ENCODE results near the gene UGDH.
"Not testable (repeated sequence)": the region's sequence is repeated elsewhere in the genome, so short reads cannot be mapped to it uniquely, and the experiment has no call there.

Gene UGDH

DNA sequence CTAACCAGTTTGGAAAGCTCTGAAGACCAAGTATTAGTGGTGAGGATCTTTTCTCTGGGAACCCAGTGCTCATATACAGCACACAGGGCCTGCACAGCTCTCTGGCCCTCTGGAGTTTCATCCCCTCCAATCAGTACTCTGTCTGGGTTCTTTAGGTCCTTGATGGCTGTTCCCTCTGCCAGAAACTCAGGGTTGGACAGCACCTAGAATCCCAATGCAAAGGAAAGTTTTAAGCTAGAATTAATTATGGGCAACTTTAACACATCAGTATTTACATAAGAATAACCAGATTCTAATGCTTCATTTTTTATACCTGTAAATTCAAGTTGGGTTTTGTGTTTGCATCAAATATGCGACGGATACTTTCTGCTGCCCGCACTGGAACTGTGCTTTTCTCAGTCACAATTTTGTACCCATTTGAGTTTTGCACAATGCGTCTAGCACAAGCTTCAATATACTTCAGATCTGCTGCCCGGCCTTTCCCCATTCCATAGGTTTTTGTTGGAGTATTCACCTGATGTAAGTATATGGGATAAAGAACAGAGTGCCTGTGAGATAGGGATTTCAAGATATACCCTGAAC lies 16.8 kb downstream of the UGDH start:
- Histone ChIP-seq H3K27me3 (replicated peaks; ENCODE audit: control insufficient read depth, insufficient read depth, low read length) (no peaks in the 10 kb centered on the region), H3K4me3 (replicated peaks; ENCODE audit: low read depth, low read length) (no peak overlapping the region), H3K36me3 (ENCODE audit: control insufficient read depth, insufficient read depth, low read length) (peaks cover 13% of the 10 kb centered on the region)
- TF ChIP-seq CTCF (IDR thresholded peaks at IDR 0.05; ENCODE audit: insufficient read depth, low read length, poor library complexity, severe bottlenecking): no peak
- DNase-seq (ENCODE audit: extremely low read depth, insufficient read length): no peak

GRCh38 chr4:39505581-39505980 lies 21.7 kb downstream of the UGDH start:
- Histone ChIP-seq H3K36me3 (ENCODE audit: control insufficient read depth, insufficient read depth, low read length) (peaks cover 15% of the 10 kb centered on the region), H3K27me3 (replicated peaks; ENCODE audit: control insufficient read depth, insufficient read depth, low read length) (no peaks in the 10 kb centered on the region), H3K4me3 (replicated peaks; ENCODE audit: low read depth, low read length) (no peak overlapping the region)
- no peak for DNase-seq (ENCODE audit: extremely low read depth, insufficient read length)
- no peak for TF ChIP-seq CTCF (IDR thresholded peaks at IDR 0.05; ENCODE audit: insufficient read depth, low read length, poor library complexity, severe bottlenecking)

DNA sequence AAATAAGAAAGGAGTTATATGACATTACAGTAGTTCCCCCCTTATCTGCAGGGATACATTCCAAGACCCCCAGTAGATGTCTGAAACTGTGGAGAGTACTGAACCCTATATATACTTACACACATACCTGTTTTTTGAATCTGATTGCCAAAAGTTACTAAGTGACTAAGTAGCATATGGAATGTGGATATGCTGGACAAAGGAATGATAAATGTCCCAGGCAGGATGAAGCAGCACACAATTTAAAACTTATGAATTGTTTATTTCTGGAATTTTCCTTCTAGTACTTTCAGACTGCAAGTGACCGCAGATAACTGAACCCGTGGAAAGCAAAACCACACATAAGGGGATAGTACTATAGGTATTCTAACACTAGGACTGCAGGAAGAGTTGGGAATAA lies 22.7 kb downstream of the UGDH start:
- peaks cover 13% of the 10 kb centered on the region for H3K36me3 ChIP-seq (ENCODE audit: control insufficient read depth, insufficient read depth, low read length)
- H3K27me3 ChIP-seq (replicated peaks; ENCODE audit: control insufficient read depth, insufficient read depth, low read length): no peaks in the 10 kb centered on the region
- no peak for TF ChIP-seq CTCF (IDR thresholded peaks at IDR 0.05; ENCODE audit: insufficient read depth, low read length, poor library complexity, severe bottlenecking)
- no peak overlapping the region for H3K4me3 ChIP-seq (replicated peaks; ENCODE audit: low read depth, low read length)
- no peak for DNase-seq (ENCODE audit: extremely low read depth, insufficient read length)

- H3K4me3 ChIP-seq (replicated peaks; ENCODE audit: low read depth, low read length); H3K36me3 ChIP-seq (ENCODE audit: control insufficient read depth, insufficient read depth, low read length); H3K27me3 ChIP-seq (replicated peaks; ENCODE audit: control insufficient read depth, insufficient read depth, low read length); DNase-seq (ENCODE audit: extremely low read depth, insufficient read length): not testable (repeated sequence)
These were observed 24.6 kb downstream of the UGDH start for GRCh38 chr4:39502664-39503035.

DNA sequence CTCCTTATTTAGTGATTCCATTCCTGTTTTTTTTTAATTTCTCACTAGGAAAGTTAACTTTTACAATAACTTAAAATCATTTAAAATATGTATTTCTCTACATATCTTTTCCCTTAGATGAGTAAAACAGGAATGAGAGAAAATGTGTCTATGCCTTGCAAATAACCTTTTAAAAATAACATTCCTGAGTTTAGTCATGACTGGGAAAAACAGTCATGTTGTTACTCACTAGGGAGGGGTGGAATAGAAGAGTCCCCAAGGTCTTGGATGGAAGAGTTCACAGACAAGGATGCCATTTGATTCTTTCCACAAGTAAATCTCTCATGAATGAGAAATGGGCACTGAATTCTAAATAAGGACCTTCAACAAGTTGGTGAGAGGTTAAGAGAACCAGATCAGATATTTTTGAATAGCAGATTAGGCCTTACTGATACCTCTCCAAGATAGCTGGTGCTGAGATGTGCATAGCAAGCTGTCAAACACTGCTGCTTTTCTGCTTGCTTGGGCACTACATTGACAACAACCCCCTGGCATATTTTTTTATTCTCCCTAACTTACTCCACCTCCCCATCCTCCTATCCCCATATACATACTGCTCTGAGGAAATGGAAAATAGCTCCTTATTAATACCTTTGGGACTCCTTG lies 25.1 kb downstream of the UGDH start:
- H3K4me3 ChIP-seq (replicated peaks; ENCODE audit: low read depth, low read length): no peak overlapping the region
- no peaks in the 10 kb centered on the region for H3K27me3 ChIP-seq (replicated peaks; ENCODE audit: control insufficient read depth, insufficient read depth, low read length)
- peaks cover 7% of the 10 kb centered on the region for H3K36me3 ChIP-seq (ENCODE audit: control insufficient read depth, insufficient read depth, low read length)
- DNase-seq (ENCODE audit: extremely low read depth, insufficient read length): no peak
- TF ChIP-seq CTCF (IDR thresholded peaks at IDR 0.05; ENCODE audit: insufficient read depth, low read length, poor library complexity, severe bottlenecking): no peak

GRCh38 chr4:39498727-39499020 lies 28.6 kb downstream of the UGDH start:
- TF ChIP-seq CTCF (IDR thresholded peaks at IDR 0.05; ENCODE audit: insufficient read depth, low read length, poor library complexity, severe bottlenecking): no peak
- no peak overlapping the region for H3K4me3 ChIP-seq (replicated peaks; ENCODE audit: low read depth, low read length)
- DNase-seq (ENCODE audit: extremely low read depth, insufficient read length): no peak
- H3K27me3 ChIP-seq (replicated peaks; ENCODE audit: control insufficient read depth, insufficient read depth, low read length): no peaks in the 10 kb centered on the region
- peaks cover 4% of the 10 kb centered on the region for H3K36me3 ChIP-seq (ENCODE audit: control insufficient read depth, insufficient read depth, low read length)
